ENCODE results near the gene AK2.

DNA sequence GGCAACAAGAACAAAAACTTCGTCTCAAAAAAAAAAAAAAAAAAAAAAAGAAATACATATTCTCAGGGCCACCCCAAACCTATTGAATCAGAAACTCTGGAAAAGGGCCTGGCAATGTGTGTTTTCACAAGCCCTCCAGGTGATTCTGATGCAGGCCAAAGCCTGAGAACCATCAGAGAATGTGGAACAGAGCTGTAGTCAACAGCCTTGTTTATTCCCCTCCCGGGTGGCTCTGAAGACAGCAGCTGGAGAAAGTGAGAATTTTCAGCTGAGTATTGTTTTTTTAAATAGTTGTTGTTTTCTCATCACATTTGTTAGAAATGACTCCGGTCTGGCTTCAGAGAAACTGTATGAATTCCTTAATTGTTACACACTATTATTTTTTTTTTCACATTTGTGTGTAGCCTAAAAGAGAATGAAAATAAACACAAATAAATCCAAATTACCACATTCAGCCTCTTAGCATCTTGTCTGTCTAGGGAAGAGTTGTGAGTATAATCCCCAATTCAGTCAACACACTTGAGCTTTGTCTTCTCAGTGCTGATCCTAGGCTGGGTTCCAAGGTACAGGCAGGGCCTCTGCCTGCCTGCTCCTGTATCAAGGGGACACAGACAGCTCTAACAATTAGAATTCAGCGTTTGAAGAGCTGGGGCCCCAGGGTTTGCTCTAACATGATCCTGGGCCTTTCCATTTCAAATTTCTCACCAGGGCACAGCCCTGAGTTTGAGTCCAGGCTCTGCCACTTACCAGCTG is 37.7 kb upstream of the AK2 start:
- TF ChIP-seq POLR2AphosphoS5 (IDR thresholded peaks at IDR 0.05; ENCODE audit: low read depth, low read length) (no peak), POLR2A (IDR thresholded peaks at IDR 0.05; ENCODE audit: low read depth, low read length) (no peak), SPI1 (IDR thresholded peaks at IDR 0.05; ENCODE audit: low read depth, low read length) (no peak), PAX5 (IDR thresholded peaks at IDR 0.05; ENCODE audit: insufficient read depth, low read length, severe bottlenecking) (no peak), TAF1 (IDR thresholded peaks at IDR 0.05; ENCODE audit: low read depth, low read length) (no peak)
